ENCODE data around the gene ZNF385D.

- TF ChIP-seq CTCF (conservative IDR thresholded peaks at IDR 0.05; ENCODE audit: low read depth in 2 of 2) (no peak), JUNB (IDR thresholded peaks at IDR 0.05; ENCODE audit: unreplicated experiment) (no peak), POLR2AphosphoS5 (IDR thresholded peaks at IDR 0.05; ENCODE audit: low read depth) (no peak), EZH2phosphoT487 (IDR thresholded peaks at IDR 0.05; ENCODE audit: unreplicated experiment) (no peak), NANOG (IDR thresholded peaks at IDR 0.05; ENCODE audit: borderline replicate concordance) (no peak), REST (IDR thresholded peaks at IDR 0.05; ENCODE audit: unreplicated experiment) (no peak), EZH2 (IDR thresholded peaks at IDR 0.05; ENCODE audit: low read depth, unreplicated experiment) (no peak), CREB1 (CRISPR knock-in tag; IDR thresholded peaks at IDR 0.05; ENCODE audit: low read depth) (no peak), ZNF331 (CRISPR knock-in tag; IDR thresholded peaks at IDR 0.05; ENCODE audit: low read depth) (no peak)
These were observed 80.6 kb downstream of the ZNF385D start for GRCh38 chr3:21670386-21670785.

Measured in GM23338 (cell line).